ENCODE measurements around the gene FNDC11.

DNA sequence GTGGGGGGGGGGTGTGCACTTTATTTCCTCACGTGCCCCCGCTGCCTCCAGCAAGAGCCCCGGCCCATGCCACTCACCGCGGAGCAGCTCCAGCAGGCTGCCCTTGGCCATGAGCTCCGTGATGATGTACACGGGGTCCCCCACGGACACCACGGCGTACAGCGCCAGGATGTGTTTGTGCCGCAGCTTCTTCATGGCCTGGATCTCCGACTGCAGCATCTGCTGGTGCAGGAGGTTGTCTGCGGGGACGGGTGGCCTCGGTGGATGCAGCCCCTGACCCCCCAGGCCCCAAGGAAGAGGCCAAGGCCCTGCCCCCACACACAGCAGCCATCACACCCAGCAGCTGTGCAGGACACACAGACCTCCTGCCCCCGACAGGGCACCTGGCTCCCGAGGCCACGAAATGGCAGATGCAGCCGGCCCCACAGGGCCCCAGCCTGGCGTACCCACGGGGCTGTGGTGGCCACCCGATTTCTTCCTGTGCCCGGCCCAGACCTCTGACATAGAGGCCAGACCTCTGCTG is 21.4 kb upstream of the FNDC11 start:
- no peak for TF ChIP-seq POLR2A (IDR thresholded peaks at IDR 0.05; ENCODE audit: low read depth, low read length)
- TF ChIP-seq, protein P1, sequence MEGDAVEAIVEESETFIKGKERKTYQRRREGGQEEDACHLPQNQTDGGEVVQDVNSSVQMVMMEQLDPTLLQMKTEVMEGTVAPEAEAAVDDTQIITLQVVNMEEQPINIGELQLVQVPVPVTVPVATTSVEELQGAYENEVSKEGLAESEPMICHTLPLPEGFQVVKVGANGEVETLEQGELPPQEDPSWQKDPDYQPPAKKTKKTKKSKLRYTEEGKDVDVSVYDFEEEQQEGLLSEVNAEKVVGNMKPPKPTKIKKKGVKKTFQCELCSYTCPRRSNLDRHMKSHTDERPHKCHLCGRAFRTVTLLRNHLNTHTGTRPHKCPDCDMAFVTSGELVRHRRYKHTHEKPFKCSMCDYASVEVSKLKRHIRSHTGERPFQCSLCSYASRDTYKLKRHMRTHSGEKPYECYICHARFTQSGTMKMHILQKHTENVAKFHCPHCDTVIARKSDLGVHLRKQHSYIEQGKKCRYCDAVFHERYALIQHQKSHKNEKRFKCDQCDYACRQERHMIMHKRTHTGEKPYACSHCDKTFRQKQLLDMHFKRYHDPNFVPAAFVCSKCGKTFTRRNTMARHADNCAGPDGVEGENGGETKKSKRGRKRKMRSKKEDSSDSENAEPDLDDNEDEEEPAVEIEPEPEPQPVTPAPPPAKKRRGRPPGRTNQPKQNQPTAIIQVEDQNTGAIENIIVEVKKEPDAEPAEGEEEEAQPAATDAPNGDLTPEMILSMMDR (IDR thresholded peaks at IDR 0.05; ENCODE audit: extremely low read depth in 1 of 2, insufficient read depth in 1 of 2, low read depth in 1 of 2, low read length in 2 of 2), result no peak
- TF ChIP-seq EZH2 (IDR thresholded peaks at IDR 0.05; ENCODE audit: borderline replicate concordance, low read depth, low read length, severe bottlenecking), result no peak
- TF ChIP-seq, protein P2, sequence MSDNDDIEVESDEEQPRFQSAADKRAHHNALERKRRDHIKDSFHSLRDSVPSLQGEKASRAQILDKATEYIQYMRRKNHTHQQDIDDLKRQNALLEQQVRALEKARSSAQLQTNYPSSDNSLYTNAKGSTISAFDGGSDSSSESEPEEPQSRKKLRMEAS (IDR thresholded peaks at IDR 0.05; ENCODE audit: insufficient read depth, insufficient read length), result no peak
- no peak for TF ChIP-seq POLR2AphosphoS5 (IDR thresholded peaks at IDR 0.05; ENCODE audit: insufficient read depth, low read depth, low read length)
- no peak for TF ChIP-seq FOS (IDR thresholded peaks at IDR 0.05; ENCODE audit: borderline replicate concordance, insufficient read depth, low read length)
- no peak for TF ChIP-seq MYC (IDR thresholded peaks at IDR 0.05; ENCODE audit: low read depth, low read length)
- no peak for TF ChIP-seq JUN (IDR thresholded peaks at IDR 0.05; ENCODE audit: borderline replicate concordance, insufficient read depth, insufficient read length, low read depth)
- no peak for TF ChIP-seq GATA2 (IDR thresholded peaks at IDR 0.05; ENCODE audit: insufficient read depth, insufficient read length, low read depth, low read length)

Data from endothelial cell of umbilical vein (primary cell).